MCF 10A (cell line): Measurements from ENCODE around the gene SUGCT. TPM values are rescaled to one million over a fixed set of nuclear protein-coding genes. Genes with fewer than 3 reads are reported as not detected.

Experiments used
- BruUV-seq: library from RNA; stranded (reverse); fragments of 400-500 nt; replicated peaks from 2 replicates; lab custom pipeline; 2021; lab: Mats Ljungman, UMichigan
- CTCF ChIA-PET: fragments of 300-600 bp; sonication (Branson Sonifier 250); formaldehyde crosslinking; extraction: SDS; loops from one replicate; lab custom pipeline; 2021; ENCODE audit warnings: antibody characterized with exemption, inconsistent platforms; lab: Yijun Ruan, JAX
- POLR2A ChIA-PET: fragments of 300-600, 350-650 bp; sonication (Branson Sonifier 250); formaldehyde crosslinking; extraction: SDS; loops from one replicate; lab custom pipeline; 2020; ENCODE audit warnings: antibody characterized with exemption, inconsistent platforms; lab: Yijun Ruan, JAX
- DNase-seq: peaks from one replicate; pipeline ENCODE4 v3.0.0-alpha.2; 2018; ENCODE audit not compliant: unreplicated experiment
- H3K27ac Mint-ChIP-seq: one replicate; pipeline ENCODE4 v1.8.0; 2022; ENCODE audit warnings: mild to moderate bottlenecking, low read depth, mixed read lengths; ENCODE audit not compliant: unreplicated experiment
- H3K27me3 Mint-ChIP-seq: one replicate; pipeline ENCODE4 v1.8.0; 2022; ENCODE audit warnings: mixed read lengths; ENCODE audit not compliant: insufficient read depth, unreplicated experiment
- H3K36me3 Mint-ChIP-seq: one replicate; pipeline ENCODE4 v1.8.0; 2022; ENCODE audit warnings: mild to moderate bottlenecking, moderate library complexity, mixed read lengths; ENCODE audit not compliant: insufficient read depth, unreplicated experiment
- H3K4me1 Mint-ChIP-seq: one replicate; pipeline ENCODE4 v1.8.0; 2022; ENCODE audit warnings: mixed read lengths; ENCODE audit not compliant: insufficient read depth, unreplicated experiment
- H3K4me3 Mint-ChIP-seq: one replicate; pipeline ENCODE4 v1.8.0; 2022; ENCODE audit warnings: mild to moderate bottlenecking, moderate library complexity, mixed read lengths; ENCODE audit not compliant: unreplicated experiment
- H3K9me3 Mint-ChIP-seq: one replicate; pipeline ENCODE4 v1.8.0; 2022; ENCODE audit warnings: mixed read lengths; ENCODE audit not compliant: unreplicated experiment
- CTCF ChIP-seq: fragments of 200-600 bp; IDR thresholded peaks from one replicate; pipeline ENCODE4 v1.8.0; 2022; ENCODE audit warnings: antibody characterized with exemption, mild to moderate bottlenecking; ENCODE audit not compliant: unreplicated experiment
- intact Hi-C: fragments of 100-400 bp; cut with micrococcal nuclease; formaldehyde crosslinking; loops from 2 replicates; pipeline ENCODE4 v1.14.1; 2022
- total RNA-seq: library from RNA; stranded (reverse); gene quantifications from 2 replicates; pipeline ENCODE4 v1.2.3, GENCODE V29; 2022

Gene SUGCT
- total RNA-seq, 1 experiment from 2014 or later, result 25.4 TPM

DNA sequence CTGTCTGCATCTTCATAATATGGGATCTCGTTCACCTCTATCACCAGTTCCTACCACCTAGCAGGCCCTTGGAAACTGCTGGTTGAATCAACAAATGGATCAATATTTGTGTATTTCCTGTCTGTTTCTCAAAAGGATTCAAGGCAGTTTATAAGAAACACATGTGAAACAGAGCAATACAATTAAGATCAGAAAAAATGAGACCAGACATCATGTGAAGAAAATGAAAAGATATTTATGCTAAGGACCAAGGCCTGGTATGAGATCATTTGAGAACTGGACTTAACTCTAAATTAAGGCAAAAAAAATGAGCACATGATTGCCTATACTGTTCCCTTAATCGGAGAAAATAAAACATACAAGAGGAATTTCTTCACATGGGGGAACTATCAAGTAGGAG is 589.0 kb downstream of the SUGCT start:
- ChIA-PET POLR2A (no interaction called here), CTCF (no interaction called here)
- no peak for DNase-seq
- BruUV-seq, result no TSS peak
- H3K36me3 Mint-ChIP-seq, result no peaks in the 10 kb centered on the region
- no peak overlapping the region for H3K27ac Mint-ChIP-seq
- H3K9me3 Mint-ChIP-seq, result no peaks in the 10 kb centered on the region
- no peaks in the 10 kb centered on the region for H3K27me3 Mint-ChIP-seq
- no peak for TF ChIP-seq CTCF
- H3K4me3 Mint-ChIP-seq, result no peak overlapping the region
- peaks cover 12% of the 10 kb centered on the region for H3K4me1 Mint-ChIP-seq
- intact Hi-C loops, result no loop called here

- Mint-ChIP-seq H3K36me3 (no peaks in the 10 kb centered on the region), H3K27ac (no peak overlapping the region), H3K9me3 (no peaks in the 10 kb centered on the region), H3K4me1 (no peaks in the 10 kb centered on the region), H3K27me3 (no peaks in the 10 kb centered on the region), H3K4me3 (no peak overlapping the region)
- ChIA-PET POLR2A (interaction anchor here (0.6 kb wide), 1 partner anchor 504 kb away, joined by 3 read pairs; no protein-coding TSS in a partner anchor), CTCF (interaction anchor here (0.6 kb wide), 1 partner anchor 24 kb away, joined by 3 read pairs; no protein-coding TSS in a partner anchor)
- DNase-seq, result no peak
- intact Hi-C loops, result no loop called here
- no peak for TF ChIP-seq CTCF
- no TSS peak for BruUV-seq
These were observed 591.8 kb downstream of the SUGCT start for GRCh38 chr7:40726559-40726958.

GRCh38 chr7:40733114-40733513 is 598.3 kb downstream of the SUGCT start:
- H3K27me3 Mint-ChIP-seq, result no peaks in the 10 kb centered on the region
- no TSS peak for BruUV-seq
- no peak for TF ChIP-seq CTCF
- H3K27ac Mint-ChIP-seq, result no peak overlapping the region
- intact Hi-C loops, result no loop called here
- peaks cover 8% of the 10 kb centered on the region for H3K9me3 Mint-ChIP-seq
- ChIA-PET CTCF (no interaction called here), POLR2A (no interaction called here)
- no peaks in the 10 kb centered on the region for H3K4me1 Mint-ChIP-seq
- DNase-seq, result no peak
- H3K4me3 Mint-ChIP-seq, result no peak overlapping the region
- H3K36me3 Mint-ChIP-seq, result no peaks in the 10 kb centered on the region

DNA sequence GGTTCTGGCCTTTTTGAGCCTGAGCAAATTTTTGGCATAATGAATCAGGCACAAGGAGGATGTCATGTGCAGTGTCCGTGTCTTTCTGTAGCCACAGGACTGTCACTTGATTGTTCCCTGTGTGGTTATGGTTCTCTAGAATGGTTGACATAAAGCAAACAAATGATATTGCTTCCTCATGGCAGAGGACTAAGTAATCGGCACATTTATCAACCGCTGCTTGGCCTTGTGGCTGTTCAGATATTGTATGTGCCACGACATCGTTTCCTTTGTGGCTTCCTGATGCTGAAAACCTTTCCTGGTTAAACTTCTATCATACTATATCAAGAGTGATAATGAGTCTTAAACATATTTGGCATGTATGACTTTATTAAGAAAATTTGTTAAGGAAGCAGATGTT is 598.8 kb downstream of the SUGCT start:
- no peak for TF ChIP-seq CTCF
- DNase-seq, result no peak
- CTCF ChIA-PET, result no interaction called here
- H3K9me3 Mint-ChIP-seq, result peaks cover 8% of the 10 kb centered on the region
- no peaks in the 10 kb centered on the region for H3K27me3 Mint-ChIP-seq
- H3K4me3 Mint-ChIP-seq, result no peak overlapping the region
- no peaks in the 10 kb centered on the region for H3K4me1 Mint-ChIP-seq
- POLR2A ChIA-PET, result no interaction called here
- intact Hi-C loops, result no loop called here
- H3K36me3 Mint-ChIP-seq, result no peaks in the 10 kb centered on the region
- BruUV-seq, result no TSS peak
- H3K27ac Mint-ChIP-seq, result no peak overlapping the region
